Liver (tissue), 9 donors: ENCODE measurements around the gene TRIP13. TPM values are rescaled to one million over a fixed set of nuclear protein-coding genes. Genes with fewer than 3 reads are reported as not detected.

Source experiments
- DNase-seq: peaks from one replicate; pipeline ENCODE4 v3.0.0-alpha.2; 2017; ENCODE audit warnings: low spot score
- H3K27ac ChIP-seq, 2 donors: one replicate each; pipeline ENCODE4 v1.7.0; 2013; ENCODE audit warnings: inconsistent platforms in 2 of 2, low read length in 2 of 2, control low read depth in 1 of 2, low read depth in 1 of 2, mild to moderate bottlenecking in 1 of 2
- H3K27me3 ChIP-seq, 4 donors: one replicate each; pipeline versions ENCODE4 v1.6.1 to v1.7.0; 2013; ENCODE audit warnings: low read length in 3 of 4, inconsistent platforms in 1 of 4, mild to moderate bottlenecking in 1 of 4, moderate library complexity in 1 of 4; ENCODE audit not compliant: control insufficient read depth in 4 of 4, insufficient read depth in 4 of 4
- H3K36me3 ChIP-seq, 4 donors: one replicate each; pipeline versions ENCODE4 v1.6.1 to v1.7.0; 2013; ENCODE audit warnings: low read length in 3 of 4, mild to moderate bottlenecking in 3 of 4, low read depth in 1 of 4, moderate library complexity in 1 of 4; ENCODE audit not compliant: control insufficient read depth in 4 of 4, insufficient read depth in 3 of 4
- H3K4me1 ChIP-seq, 4 donors: one replicate each; pipeline versions ENCODE4 v1.6.1 to v1.7.0; 2013; ENCODE audit warnings: low read length in 3 of 4, mild to moderate bottlenecking in 3 of 4, moderate library complexity in 1 of 4; ENCODE audit not compliant: control insufficient read depth in 4 of 4, insufficient read depth in 4 of 4
- H3K4me3 ChIP-seq, 3 donors: one replicate each; pipeline versions ENCODE4 v1.6.1 to v1.7.0; 2013; ENCODE audit warnings: low read length in 3 of 3, control low read depth in 1 of 3, low read depth in 1 of 3, mild to moderate bottlenecking in 1 of 3
- H3K9ac ChIP-seq, 2 donors: one replicate each; pipeline ENCODE4 v1.7.0; 2013; ENCODE audit warnings: low read length in 2 of 2, mild to moderate bottlenecking in 2 of 2, moderate library complexity in 2 of 2, control low read depth in 1 of 2, low read depth in 1 of 2
- H3K9me3 ChIP-seq, 4 donors: one replicate each; pipeline versions ENCODE4 v1.6.1 to v1.7.0; 2013; ENCODE audit warnings: low read length in 3 of 4; ENCODE audit not compliant: control insufficient read depth in 4 of 4
- EGR1 ChIP-seq, 2 donors: IDR thresholded peaks; 2 replicates each; pipeline ENCODE4 v1.6.1; 2016 to 2018; ENCODE audit warnings: antibody characterized with exemption in 2 of 2, low read depth in 2 of 2
- GABPA ChIP-seq, 2 donors: IDR thresholded peaks in 1 of 2; conservative IDR thresholded peaks in 1 of 2; 2 replicates each; pipeline ENCODE4 v1.6.1; 2016; ENCODE audit warnings: antibody characterized with exemption in 2 of 2, mild to moderate bottlenecking in 1 of 2, moderate library complexity in 1 of 2
- HNF4A ChIP-seq, 2 donors: conservative IDR thresholded peaks; 2 replicates each; pipeline ENCODE4 v1.6.1; 2016; ENCODE audit warnings: antibody characterized with exemption in 2 of 2, mild to moderate bottlenecking in 2 of 2
- HNF4G ChIP-seq: IDR thresholded peaks from 2 replicates; pipeline ENCODE4 v1.6.1; 2016; ENCODE audit warnings: antibody characterized with exemption
- JUND ChIP-seq, 2 donors: IDR thresholded peaks; 2 replicates each; pipeline ENCODE4 v1.6.1; 2016; ENCODE audit warnings: antibody characterized with exemption in 2 of 2
- NR2F2 ChIP-seq: IDR thresholded peaks from 2 replicates; pipeline ENCODE4 v1.6.1; 2016; ENCODE audit warnings: antibody characterized with exemption
- RAD21 ChIP-seq, 2 donors: IDR thresholded peaks; 2 replicates each; pipeline ENCODE4 v1.6.1; 2016; ENCODE audit warnings: antibody characterized with exemption in 2 of 2, mild to moderate bottlenecking in 2 of 2
- RXRA ChIP-seq, 2 donors: IDR thresholded peaks; 2 replicates each; pipeline ENCODE4 v1.6.1; 2017 to 2018; ENCODE audit warnings: antibody characterized with exemption in 2 of 2, mild to moderate bottlenecking in 1 of 2
- SP1 ChIP-seq: IDR thresholded peaks from 2 replicates; pipeline ENCODE4 v1.6.1; 2018; ENCODE audit warnings: antibody characterized with exemption, mild to moderate bottlenecking
- TAF1 ChIP-seq: conservative IDR thresholded peaks from 2 replicates; pipeline ENCODE4 v1.6.1; 2016; ENCODE audit warnings: antibody characterized with exemption, mild to moderate bottlenecking
- YY1 ChIP-seq: IDR thresholded peaks from 2 replicates; pipeline ENCODE4 v1.6.1; 2016; ENCODE audit warnings: antibody characterized with exemption, mild to moderate bottlenecking
- WGBS: extraction: QIAGEN DNeasy Blood & Tissue Kit; methylation state at CpG from one replicate; pipeline ENCODE4 v1.1.7; 2013; 5-methylcytosine and 5-hydroxymethylcytosine counted together
- polyA plus RNA-seq, 2 donors: library from polyadenylated mRNA; stranded (reverse) in 1 of 2; unstranded in 1 of 2; fragments of 200-250 nt in 1 of 2; fragments of >200 nt in 1 of 2; fragmentation: Nextera tagmentation in 1 of 2; extraction: Ambion mirVana in 1 of 2; gene quantifications; one replicate each; pipeline versions ENCODE4 v1.2.1 to v1.2.3, GENCODE V29; 2013 to 2015
- total RNA-seq, 2 donors: library from RNA; depleted of rRNA; stranded (reverse); fragments of >200 nt; gene quantifications; one replicate each; pipeline ENCODE4 v1.2.3, GENCODE V29; 2014
- TF ChIP-seq, protein P1 (sequence below): IDR thresholded peaks from 2 replicates; pipeline ENCODE4 v1.6.1; 2016; ENCODE audit warnings: antibody characterized with exemption, mild to moderate bottlenecking
- TF ChIP-seq, protein P2 (sequence below): IDR thresholded peaks from 2 replicates; pipeline ENCODE4 v1.6.1; 2016; ENCODE audit warnings: antibody characterized with exemption
- TF ChIP-seq, protein P3 (sequence below): IDR thresholded peaks from 2 replicates; pipeline ENCODE4 v1.6.1; 2016; ENCODE audit warnings: antibody characterized with exemption
- donor health status: healthy.
- donor health status: healthy.
- donor health status: healthy.
- donor health status: healthy.
- donor health status: healthy.

Gene TRIP13
- total and polyA plus RNA-seq, 4 donors: 0.42 to 12.4 (median 0.84) TPM

DNA sequence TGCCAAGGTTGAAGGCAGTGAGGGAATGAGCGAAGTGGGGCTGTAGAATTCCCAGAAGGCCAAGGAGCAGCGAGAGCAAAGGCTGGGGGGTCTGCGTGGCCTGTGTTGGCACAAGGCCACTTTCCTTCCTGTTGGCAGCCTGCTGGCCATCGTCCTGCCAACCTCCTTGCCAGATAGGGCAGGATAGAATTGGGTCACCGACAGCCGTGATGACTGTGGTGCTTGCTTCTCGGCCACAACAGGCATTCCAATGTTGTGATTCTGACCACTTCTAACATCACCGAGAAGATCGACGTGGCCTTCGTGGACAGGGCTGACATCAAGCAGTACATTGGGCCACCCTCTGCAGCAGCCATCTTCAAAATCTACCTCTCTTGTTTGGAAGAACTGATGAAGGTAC is 18.9 kb downstream of the TRIP13 start:
- Histone ChIP-seq H3K27ac (no peak overlapping the region), H3K27me3 (no peaks in the 10 kb centered on the region), H3K4me3 (no peak overlapping the region), H3K4me1 (no peaks in the 10 kb centered on the region), H3K9ac (no peak overlapping the region), H3K36me3 (no peaks in the 10 kb centered on the region), H3K9me3 (no peaks in the 10 kb centered on the region)
- 89% methylated on average over 11 of the region's 11 CpGs for WGBS
- TF ChIP-seq HNF4G: no peak
- no peak for TF ChIP-seq HNF4A (conservative IDR thresholded peaks at IDR 0.05)
- no peak for DNase-seq

DNA sequence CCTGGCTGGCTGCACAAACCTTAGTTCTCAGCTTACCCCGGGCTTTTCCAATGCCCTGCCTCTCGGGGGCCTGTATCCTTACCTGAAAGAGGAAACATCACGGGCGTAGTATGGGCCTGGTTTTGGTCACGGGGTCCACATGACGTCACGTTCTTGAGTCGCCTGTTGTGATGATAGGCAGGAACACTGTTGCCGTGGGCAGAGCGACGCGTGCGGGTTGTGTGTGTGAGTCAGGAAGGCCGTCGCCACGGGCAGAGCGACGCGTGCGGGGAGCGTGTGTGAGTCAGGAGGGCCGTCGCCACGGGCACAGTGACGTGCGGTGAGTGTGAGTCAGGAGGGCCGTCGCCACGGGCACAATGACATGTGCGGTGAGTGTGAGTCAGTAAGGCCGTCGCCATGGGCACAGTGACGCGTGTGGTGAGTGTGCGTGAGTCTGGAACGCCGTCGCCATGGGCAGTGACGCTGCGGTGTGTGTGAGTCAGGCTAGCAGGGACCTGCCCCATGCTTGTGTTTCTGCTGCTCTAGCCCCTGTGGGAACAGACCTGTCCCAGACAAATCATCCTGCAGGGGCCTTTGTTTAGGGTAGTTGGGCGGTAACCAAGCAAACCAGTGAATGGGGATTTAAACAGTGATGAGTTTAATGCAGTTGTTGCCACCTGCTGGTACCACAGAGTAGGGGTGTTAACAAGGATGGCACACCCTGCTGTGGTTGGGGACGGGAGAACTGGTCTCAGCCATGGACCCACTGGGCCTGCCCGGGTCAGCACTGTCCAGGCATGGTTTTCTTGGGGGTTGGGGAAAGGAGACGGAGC is 19.8 kb downstream of the TRIP13 start:
- WGBS: 97% methylated on average over 44 of the region's 44 CpGs
- Histone ChIP-seq H3K36me3 (no peaks in the 10 kb centered on the region), H3K4me3 (no peak overlapping the region), H3K9me3 (no peaks in the 10 kb centered on the region), H3K4me1 (no peaks in the 10 kb centered on the region), H3K9ac (no peak overlapping the region), H3K27ac (no peak overlapping the region), H3K27me3 (no peaks in the 10 kb centered on the region)
- TF ChIP-seq YY1 (no peak), GABPA (IDR thresholded peaks at IDR 0.05 in 1 of 2, conservative IDR thresholded peaks at IDR 0.05 in 1 of 2) (no peak), HNF4G (no peak), RAD21 (IDR thresholded peaks at IDR 0.05) (no peak), SP1 (no peak), TAF1 (no peak), RXRA (IDR thresholded peaks at IDR 0.05) (no peak), JUND (IDR thresholded peaks at IDR 0.05) (no peak)
- TF ChIP-seq, protein P1, sequence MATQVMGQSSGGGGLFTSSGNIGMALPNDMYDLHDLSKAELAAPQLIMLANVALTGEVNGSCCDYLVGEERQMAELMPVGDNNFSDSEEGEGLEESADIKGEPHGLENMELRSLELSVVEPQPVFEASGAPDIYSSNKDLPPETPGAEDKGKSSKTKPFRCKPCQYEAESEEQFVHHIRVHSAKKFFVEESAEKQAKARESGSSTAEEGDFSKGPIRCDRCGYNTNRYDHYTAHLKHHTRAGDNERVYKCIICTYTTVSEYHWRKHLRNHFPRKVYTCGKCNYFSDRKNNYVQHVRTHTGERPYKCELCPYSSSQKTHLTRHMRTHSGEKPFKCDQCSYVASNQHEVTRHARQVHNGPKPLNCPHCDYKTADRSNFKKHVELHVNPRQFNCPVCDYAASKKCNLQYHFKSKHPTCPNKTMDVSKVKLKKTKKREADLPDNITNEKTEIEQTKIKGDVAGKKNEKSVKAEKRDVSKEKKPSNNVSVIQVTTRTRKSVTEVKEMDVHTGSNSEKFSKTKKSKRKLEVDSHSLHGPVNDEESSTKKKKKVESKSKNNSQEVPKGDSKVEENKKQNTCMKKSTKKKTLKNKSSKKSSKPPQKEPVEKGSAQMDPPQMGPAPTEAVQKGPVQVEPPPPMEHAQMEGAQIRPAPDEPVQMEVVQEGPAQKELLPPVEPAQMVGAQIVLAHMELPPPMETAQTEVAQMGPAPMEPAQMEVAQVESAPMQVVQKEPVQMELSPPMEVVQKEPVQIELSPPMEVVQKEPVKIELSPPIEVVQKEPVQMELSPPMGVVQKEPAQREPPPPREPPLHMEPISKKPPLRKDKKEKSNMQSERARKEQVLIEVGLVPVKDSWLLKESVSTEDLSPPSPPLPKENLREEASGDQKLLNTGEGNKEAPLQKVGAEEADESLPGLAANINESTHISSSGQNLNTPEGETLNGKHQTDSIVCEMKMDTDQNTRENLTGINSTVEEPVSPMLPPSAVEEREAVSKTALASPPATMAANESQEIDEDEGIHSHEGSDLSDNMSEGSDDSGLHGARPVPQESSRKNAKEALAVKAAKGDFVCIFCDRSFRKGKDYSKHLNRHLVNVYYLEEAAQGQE: no peak
- TF ChIP-seq, protein P2, sequence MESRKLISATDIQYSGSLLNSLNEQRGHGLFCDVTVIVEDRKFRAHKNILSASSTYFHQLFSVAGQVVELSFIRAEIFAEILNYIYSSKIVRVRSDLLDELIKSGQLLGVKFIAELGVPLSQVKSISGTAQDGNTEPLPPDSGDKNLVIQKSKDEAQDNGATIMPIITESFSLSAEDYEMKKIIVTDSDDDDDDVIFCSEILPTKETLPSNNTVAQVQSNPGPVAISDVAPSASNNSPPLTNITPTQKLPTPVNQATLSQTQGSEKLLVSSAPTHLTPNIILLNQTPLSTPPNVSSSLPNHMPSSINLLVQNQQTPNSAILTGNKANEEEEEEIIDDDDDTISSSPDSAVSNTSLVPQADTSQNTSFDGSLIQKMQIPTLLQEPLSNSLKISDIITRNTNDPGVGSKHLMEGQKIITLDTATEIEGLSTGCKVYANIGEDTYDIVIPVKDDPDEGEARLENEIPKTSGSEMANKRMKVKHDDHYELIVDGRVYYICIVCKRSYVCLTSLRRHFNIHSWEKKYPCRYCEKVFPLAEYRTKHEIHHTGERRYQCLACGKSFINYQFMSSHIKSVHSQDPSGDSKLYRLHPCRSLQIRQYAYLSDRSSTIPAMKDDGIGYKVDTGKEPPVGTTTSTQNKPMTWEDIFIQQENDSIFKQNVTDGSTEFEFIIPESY: no peak
- no peak for DNase-seq

- no peaks in the 10 kb centered on the region for H3K9me3 ChIP-seq
- H3K27me3 ChIP-seq: no peaks in the 10 kb centered on the region
- H3K36me3 ChIP-seq: no peaks in the 10 kb centered on the region
- TF ChIP-seq EGR1 (IDR thresholded peaks at IDR 0.05; ENCODE audit: low read depth in 2 of 2): no peak
- no peak for TF ChIP-seq NR2F2
- TF ChIP-seq, protein P1: no peak
- no peak for TF ChIP-seq HNF4A (conservative IDR thresholded peaks at IDR 0.05)
- no peak for TF ChIP-seq JUND (IDR thresholded peaks at IDR 0.05)
- TF ChIP-seq, protein P3, sequence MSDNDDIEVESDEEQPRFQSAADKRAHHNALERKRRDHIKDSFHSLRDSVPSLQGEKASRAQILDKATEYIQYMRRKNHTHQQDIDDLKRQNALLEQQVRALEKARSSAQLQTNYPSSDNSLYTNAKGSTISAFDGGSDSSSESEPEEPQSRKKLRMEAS: no peak
- TF ChIP-seq, protein P2: no peak
- no peak for DNase-seq
- no peak overlapping the region for H3K27ac ChIP-seq
- WGBS: 93% methylated on average over 14 of the region's 14 CpGs
- H3K4me3 ChIP-seq: no peak overlapping the region
- H3K9ac ChIP-seq: no peak overlapping the region
- H3K4me1 ChIP-seq: no peaks in the 10 kb centered on the region
Observed at GRCh38 chr5:914174-914573, 21.5 kb downstream of the TRIP13 start.
